ENCODE measurements around the gene WDR41. TPM values are rescaled to one million over a fixed set of nuclear protein-coding genes. Genes with fewer than 3 reads are reported as not detected.

WDR41 gene
- total RNA-seq, 4 donors from 2014 or later: 18.8 to 56.1 (median 33.2) TPM

- H3K9me3 ChIP-seq: no peaks in the 10 kb centered on the region
- WGBS: 76% methylated on average over 13 of the region's 13 CpGs
- H3K27me3 ChIP-seq: peaks cover 0 to 6% (median 0%) of the 10 kb centered on the region in 4 donors
- TF ChIP-seq POLR2AphosphoS5 (IDR thresholded peaks at IDR 0.05): no peak
- no peak for TF ChIP-seq EP300 (IDR thresholded peaks at IDR 0.05)
- TF ChIP-seq CTCF (IDR thresholded peaks at IDR 0.05): no peak
- no peak for TF ChIP-seq POLR2A (IDR thresholded peaks at IDR 0.05; ENCODE audit: low read depth)
- H3K4me1 ChIP-seq: no peaks in the 10 kb centered on the region
- no peak for DNase-seq (ENCODE audit: extremely low spot score)
- H3K36me3 ChIP-seq: no peaks in the 10 kb centered on the region
- H3K4me3 ChIP-seq: no peak overlapping the region
- no peak overlapping the region for H3K27ac ChIP-seq (replicated peaks in 1 of 4)
- intact Hi-C loops (cut with DNase I): no loop called here
Observed at GRCh38 chr5:77418601-77419581, 73.2 kb downstream of the WDR41 start.

GRCh38 chr5:77418162-77418561 is 74.0 kb downstream of the WDR41 start:
- Histone ChIP-seq H3K27me3 (peaks cover 0 to 6% (median 0%) of the 10 kb centered on the region in 4 donors), H3K27ac (replicated peaks in 1 of 4) (no peak overlapping the region), H3K36me3 (no peaks in the 10 kb centered on the region), H3K4me3 (no peak overlapping the region), H3K4me1 (no peaks in the 10 kb centered on the region), H3K9me3 (no peaks in the 10 kb centered on the region)
- intact Hi-C loops (cut with DNase I): no loop called here
- no peak for DNase-seq (ENCODE audit: extremely low spot score)
- 100% methylated on average over 2 of the region's 5 CpGs for WGBS
- TF ChIP-seq CTCF (IDR thresholded peaks at IDR 0.05) (no peak), EP300 (IDR thresholded peaks at IDR 0.05) (no peak), POLR2AphosphoS5 (IDR thresholded peaks at IDR 0.05) (no peak), POLR2A (IDR thresholded peaks at IDR 0.05; ENCODE audit: low read depth) (no peak)

- Histone ChIP-seq H3K9me3 (no peaks in the 10 kb centered on the region), H3K4me1 (no peaks in the 10 kb centered on the region), H3K27me3 (peaks cover 0 to 6% (median 0%) of the 10 kb centered on the region in 4 donors), H3K4me3 (no peak overlapping the region), H3K36me3 (no peaks in the 10 kb centered on the region), H3K27ac (replicated peaks in 1 of 4) (no peak overlapping the region)
- intact Hi-C loops (cut with DNase I): no loop called here
- 98% methylated on average over 7 of the region's 7 CpGs for WGBS
- TF ChIP-seq CTCF (IDR thresholded peaks at IDR 0.05): no peak
- TF ChIP-seq POLR2A (IDR thresholded peaks at IDR 0.05; ENCODE audit: low read depth): no peak
- no peak for TF ChIP-seq EP300 (IDR thresholded peaks at IDR 0.05)
- no peak for TF ChIP-seq POLR2AphosphoS5 (IDR thresholded peaks at IDR 0.05)
- no peak for DNase-seq (ENCODE audit: extremely low spot score)
Observed at GRCh38 chr5:77413049-77413448, 79.1 kb downstream of the WDR41 start.

- no peak overlapping the region for H3K4me3 ChIP-seq
- H3K9me3 ChIP-seq: no peaks in the 10 kb centered on the region
Observed at GRCh38 chr5:77409870-77410621, 82.1 kb downstream of the WDR41 start.

More at GRCh38 chr5:77409870-77410621, 82.1 kb downstream of the WDR41 start:
- no peak for TF ChIP-seq EP300 (IDR thresholded peaks at IDR 0.05)
- no peak for TF ChIP-seq POLR2AphosphoS5 (IDR thresholded peaks at IDR 0.05)
- TF ChIP-seq CTCF (IDR thresholded peaks at IDR 0.05): no peak
- TF ChIP-seq POLR2A (IDR thresholded peaks at IDR 0.05; ENCODE audit: low read depth): no peak
- Histone ChIP-seq H3K27ac (replicated peaks in 1 of 4) (no peak overlapping the region), H3K4me1 (no peaks in the 10 kb centered on the region), H3K36me3 (no peaks in the 10 kb centered on the region), H3K27me3 (no peaks in the 10 kb centered on the region)
- no peak for DNase-seq (ENCODE audit: extremely low spot score)
- 91% methylated on average over 10 of the region's 10 CpGs for WGBS
- intact Hi-C loops (cut with DNase I): no loop called here
